Gastrocnemius medialis (tissue), 4 donors: ENCODE data around the gene CTPS2.

Experiments used
- CTCF ChIP-seq, 5 experiments: fragments of 450-650 bp in 3 of 5; fragments of 200-600 bp in 2 of 5; sonication (generic) in 2 of 5; IDR thresholded peaks in 4 of 5; conservative IDR thresholded peaks in 1 of 5; 1 replicate in 4 of 5; 2 replicates in 1 of 5; pipeline ENCODE4 v1.5.1; 2016 to 2019; ENCODE audit warnings: antibody characterized with exemption in 5 of 5, mild to moderate bottlenecking in 3 of 5, moderate library complexity in 3 of 5
- POLR2A ChIP-seq, 2 donors: fragments of 450-650 bp; IDR thresholded peaks; one replicate each; pipeline ENCODE4 v1.6.1; 2017; ENCODE audit warnings: antibody characterized with exemption in 2 of 2, mild to moderate bottlenecking in 2 of 2, moderate library complexity in 2 of 2

DNA sequence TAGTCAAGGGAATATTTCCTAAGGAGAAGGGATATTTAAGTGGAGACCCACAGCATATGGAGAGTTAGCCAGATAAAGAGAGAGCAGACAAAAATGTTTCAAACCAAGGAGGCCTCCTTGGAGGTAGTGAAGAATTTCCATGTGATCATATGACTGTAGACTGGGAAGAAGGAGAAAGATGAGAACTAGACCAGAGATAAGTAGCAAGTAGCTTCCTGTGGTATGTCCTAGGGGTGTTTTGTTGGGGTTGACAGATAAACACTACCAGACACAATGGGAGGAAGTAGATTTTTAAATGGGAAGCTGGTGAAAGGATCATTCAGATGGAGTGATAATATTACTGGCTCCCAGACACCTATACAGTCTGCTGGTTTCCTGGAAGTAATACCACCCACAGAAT lies 20.5 kb upstream of the CTPS2 start:
- TF ChIP-seq CTCF (IDR thresholded peaks at IDR 0.05 in 4 of 5, conservative IDR thresholded peaks at IDR 0.05 in 1 of 5), result no peak
- no peak for TF ChIP-seq POLR2A (IDR thresholded peaks at IDR 0.05)
